Prostate gland (tissue), 2 donors: ENCODE results near the gene F7. TPM values are rescaled to one million over a fixed set of nuclear protein-coding genes. Genes with fewer than 3 reads are reported as not detected.
"Not testable (repeated sequence)": the region's sequence is repeated elsewhere in the genome, so short reads cannot be mapped to it uniquely, and the experiment has no call there.

Experiments
- DNase-seq: peaks from one replicate; pipeline ENCODE4 v3.0.0-alpha.2; 2019; ENCODE audit warnings: low spot score
- H3K27ac ChIP-seq, 2 donors: fragments of 200-600 bp; sonication (generic); 2 replicates each; pipeline ENCODE4 v1.5.1; 2017 to 2019
- H3K27me3 ChIP-seq: fragments of 200-600 bp; sonication (generic); replicated peaks from 2 replicates; pipeline ENCODE4 v1.5.1; 2019; ENCODE audit not compliant: insufficient read depth
- H3K36me3 ChIP-seq, 2 donors: fragments of 200-600 bp; sonication (generic); 1 replicate in 1 of 2; 2 replicates in 1 of 2; pipeline versions ENCODE4 v1.5.1 to v1.8.1; 2017 to 2019
- H3K4me1 ChIP-seq: fragments of 200-600 bp; sonication (generic); replicated peaks from 2 replicates; pipeline ENCODE4 v1.5.1; 2019
- H3K4me3 ChIP-seq, 2 donors: fragments of 200-600 bp; sonication (generic); 2 replicates each; pipeline ENCODE4 v1.5.1; 2017 to 2019
- H3K9me3 ChIP-seq: fragments of 200-600 bp; sonication (generic); 2 replicates; pipeline ENCODE4 v1.5.1; 2017
- POLR2A ChIP-seq: fragments of 450-650 bp; IDR thresholded peaks from one replicate; pipeline ENCODE4 v1.6.1; 2016; ENCODE audit warnings: antibody characterized with exemption, mild to moderate bottlenecking
- POLR2AphosphoS5 ChIP-seq: sonication (generic); formaldehyde crosslinking; IDR thresholded peaks from one replicate; pipeline ENCODE4 v1.6.1; 2017; ENCODE audit warnings: antibody characterized with exemption
- WGBS: methylation state at CpG from one replicate; pipeline ENCODE4 v1.1.5; 2018; 5-methylcytosine and 5-hydroxymethylcytosine counted together
- intact Hi-C: fragments of 100-400 bp; cut with DNase I; formaldehyde crosslinking; loops from one replicate; pipeline ENCODE4 v1.14.2; 2022
- total RNA-seq, 2 donors: library from RNA; depleted of rRNA; stranded (reverse); fragments of >200 nt; gene quantifications; one replicate each; pipeline ENCODE4 v1.1.0, GENCODE V29; 2016
- TF ChIP-seq, protein P1 (sequence below), 4 experiments: fragments of 200-600 bp in 2 of 4; fragments of 450-650 bp in 2 of 4; sonication (generic) in 2 of 4; IDR thresholded peaks; 1 replicate in 3 of 4; 2 replicates in 1 of 4; pipeline ENCODE4 v1.5.1; 2016 to 2019; ENCODE audit warnings: antibody characterized with exemption in 4 of 4, mild to moderate bottlenecking in 2 of 4, moderate library complexity in 2 of 4

F7 gene
- total RNA-seq, 2 donors from 2014 or later: 2.7 TPM; not detected in 1

DNA sequence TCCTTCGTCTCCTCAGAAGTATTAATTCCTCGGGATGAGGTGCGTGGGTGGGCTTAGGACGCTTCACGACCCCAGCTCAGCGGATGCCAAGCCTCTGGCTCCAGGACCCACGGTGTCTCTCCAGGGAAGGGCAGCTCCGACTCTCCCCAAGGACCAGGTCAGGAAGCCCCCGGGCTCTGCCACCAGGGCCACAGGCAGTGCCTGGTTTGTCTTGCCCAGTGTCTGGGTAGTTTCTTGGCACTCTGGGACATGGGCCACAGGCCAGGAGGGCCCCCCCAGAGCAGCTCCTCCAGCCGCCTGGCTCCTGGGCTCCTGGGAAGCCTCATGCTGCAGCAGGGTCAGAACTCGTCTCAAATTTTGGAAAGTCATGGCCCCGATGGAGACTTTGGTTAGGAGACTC lies 55.4 kb downstream of the F7 start:
- no peaks in the 10 kb centered on the region for H3K4me1 ChIP-seq
- no peaks in the 10 kb centered on the region for H3K9me3 ChIP-seq
- TF ChIP-seq, protein P1, sequence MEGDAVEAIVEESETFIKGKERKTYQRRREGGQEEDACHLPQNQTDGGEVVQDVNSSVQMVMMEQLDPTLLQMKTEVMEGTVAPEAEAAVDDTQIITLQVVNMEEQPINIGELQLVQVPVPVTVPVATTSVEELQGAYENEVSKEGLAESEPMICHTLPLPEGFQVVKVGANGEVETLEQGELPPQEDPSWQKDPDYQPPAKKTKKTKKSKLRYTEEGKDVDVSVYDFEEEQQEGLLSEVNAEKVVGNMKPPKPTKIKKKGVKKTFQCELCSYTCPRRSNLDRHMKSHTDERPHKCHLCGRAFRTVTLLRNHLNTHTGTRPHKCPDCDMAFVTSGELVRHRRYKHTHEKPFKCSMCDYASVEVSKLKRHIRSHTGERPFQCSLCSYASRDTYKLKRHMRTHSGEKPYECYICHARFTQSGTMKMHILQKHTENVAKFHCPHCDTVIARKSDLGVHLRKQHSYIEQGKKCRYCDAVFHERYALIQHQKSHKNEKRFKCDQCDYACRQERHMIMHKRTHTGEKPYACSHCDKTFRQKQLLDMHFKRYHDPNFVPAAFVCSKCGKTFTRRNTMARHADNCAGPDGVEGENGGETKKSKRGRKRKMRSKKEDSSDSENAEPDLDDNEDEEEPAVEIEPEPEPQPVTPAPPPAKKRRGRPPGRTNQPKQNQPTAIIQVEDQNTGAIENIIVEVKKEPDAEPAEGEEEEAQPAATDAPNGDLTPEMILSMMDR (IDR thresholded peaks at IDR 0.05): no peak
- TF ChIP-seq POLR2AphosphoS5: no peak
- TF ChIP-seq POLR2A: no peak
- 69% methylated on average over 12 of the region's 12 CpGs for WGBS
- intact Hi-C loops: no loop called here
- no peak overlapping the region for H3K4me3 ChIP-seq
- H3K27me3 ChIP-seq: no peaks in the 10 kb centered on the region
- no peak for DNase-seq
- H3K36me3 ChIP-seq: no peaks in the 10 kb centered on the region
- H3K27ac ChIP-seq: no peak overlapping the region

DNA sequence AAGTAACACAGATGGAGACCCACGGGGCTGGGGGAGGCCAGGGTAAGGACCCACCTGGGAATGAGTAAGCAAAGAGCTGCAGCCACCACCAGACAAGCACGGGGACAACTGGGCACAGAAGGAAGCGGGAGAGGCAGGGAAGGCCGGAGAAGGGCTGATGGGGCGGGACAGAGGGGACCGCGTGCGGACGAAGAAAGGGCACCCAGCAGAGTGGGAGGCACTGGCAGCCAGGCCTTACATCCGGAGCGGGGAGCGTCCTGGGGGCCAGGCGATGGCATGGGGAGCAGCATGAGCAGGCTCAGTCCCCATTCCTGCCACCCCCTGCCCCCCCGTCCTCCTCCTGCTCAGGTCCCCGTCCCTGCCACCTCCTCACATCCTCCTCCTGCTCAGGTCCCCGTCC lies 55.8 kb downstream of the F7 start:
- no peak for DNase-seq
- intact Hi-C loops: no loop called here

DNA sequence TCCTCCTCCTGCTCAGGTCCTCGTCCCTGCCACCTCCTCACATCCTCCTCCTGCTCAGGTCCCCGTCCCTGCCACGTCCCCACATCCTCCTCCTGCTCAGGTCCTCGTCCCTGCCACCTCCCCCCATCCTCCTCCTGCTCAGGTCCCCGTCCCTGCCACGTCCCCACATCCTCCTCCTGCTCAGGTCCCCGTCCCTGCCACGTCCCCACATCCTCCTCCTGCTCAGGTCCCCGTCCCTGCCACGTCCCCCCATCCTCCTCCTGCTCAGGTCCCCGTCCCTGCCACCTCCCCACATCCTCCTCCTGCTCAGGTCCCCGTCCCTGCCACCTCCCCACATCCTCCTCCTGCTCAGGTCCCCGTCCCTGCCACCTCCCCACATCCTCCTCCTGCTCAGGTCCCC lies 56.4 kb downstream of the F7 start:
- H3K27ac ChIP-seq, H3K36me3 ChIP-seq, intact Hi-C loops, DNase-seq, H3K4me3 ChIP-seq, H3K27me3 ChIP-seq, H3K4me1 ChIP-seq, H3K9me3 ChIP-seq: not testable (repeated sequence)
- 14% methylated on average over 8 of the region's 13 CpGs for WGBS

More for the DNA sequence above, 55.8 kb downstream of the F7 start:
- H3K4me3 ChIP-seq: no peak overlapping the region
- H3K27ac ChIP-seq: no peak overlapping the region
- H3K9me3 ChIP-seq: no peaks in the 10 kb centered on the region
- no peaks in the 10 kb centered on the region for H3K4me1 ChIP-seq
- H3K36me3 ChIP-seq: no peaks in the 10 kb centered on the region
- no peak for TF ChIP-seq POLR2AphosphoS5
- TF ChIP-seq POLR2A: no peak
- TF ChIP-seq, protein P1 (IDR thresholded peaks at IDR 0.05): no peak
- no peaks in the 10 kb centered on the region for H3K27me3 ChIP-seq
- 44% methylated on average over 16 of the region's 16 CpGs for WGBS

DNA sequence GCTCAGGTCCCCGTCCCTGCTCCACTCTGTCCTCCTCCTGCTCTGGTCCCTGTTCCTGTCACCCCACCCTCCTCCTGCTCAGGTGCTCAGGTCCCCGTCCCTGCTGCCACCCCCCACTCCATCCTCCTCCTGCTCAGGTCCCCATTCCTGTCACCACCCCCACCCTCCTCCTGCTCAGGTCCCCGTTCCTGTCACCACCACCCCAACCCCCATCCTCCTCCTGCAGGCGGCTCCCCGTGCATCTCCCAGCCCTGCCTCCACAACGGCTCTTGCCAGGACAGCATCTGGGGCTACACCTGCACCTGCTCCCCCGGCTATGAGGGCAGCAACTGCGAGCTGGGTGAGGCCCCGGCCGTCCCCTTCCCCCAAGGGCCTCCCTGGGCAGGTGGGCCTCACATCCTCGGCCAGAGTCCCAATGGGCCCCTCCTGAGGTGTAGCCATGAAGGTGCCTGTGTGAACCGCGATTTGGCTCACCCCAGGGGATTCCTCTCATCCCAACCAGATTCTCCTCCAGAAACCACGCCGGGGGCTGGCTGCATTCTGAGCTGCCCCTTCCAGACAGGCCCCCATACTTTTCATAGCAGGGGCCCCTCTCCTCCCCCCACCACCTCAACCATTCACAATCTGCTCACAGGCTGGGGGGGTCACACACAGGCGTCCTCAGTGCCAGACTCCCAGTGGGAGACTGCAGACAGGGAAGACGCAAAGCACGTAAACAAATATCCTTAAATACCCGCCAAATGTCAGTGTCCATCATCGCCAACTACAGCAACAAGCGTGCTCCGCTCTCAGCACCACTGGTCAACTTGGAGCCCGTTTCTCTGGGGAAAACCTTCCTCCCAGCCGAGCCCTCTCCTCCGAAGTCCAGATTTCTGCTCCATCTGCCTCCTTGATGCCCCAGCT lies 57.4 kb downstream of the F7 start:
- Histone ChIP-seq H3K36me3 (no peaks in the 10 kb centered on the region), H3K9me3 (no peaks in the 10 kb centered on the region), H3K4me3 (no peak overlapping the region), H3K4me1 (no peaks in the 10 kb centered on the region), H3K27ac (no peak overlapping the region), H3K27me3 (no peaks in the 10 kb centered on the region)
- WGBS: 31% methylated on average over 25 of the region's 25 CpGs
- no peak for DNase-seq
- intact Hi-C loops: no loop called here
- TF ChIP-seq, protein P1 (IDR thresholded peaks at IDR 0.05): no peak
- TF ChIP-seq POLR2A (no peak), POLR2AphosphoS5 (no peak)

DNA sequence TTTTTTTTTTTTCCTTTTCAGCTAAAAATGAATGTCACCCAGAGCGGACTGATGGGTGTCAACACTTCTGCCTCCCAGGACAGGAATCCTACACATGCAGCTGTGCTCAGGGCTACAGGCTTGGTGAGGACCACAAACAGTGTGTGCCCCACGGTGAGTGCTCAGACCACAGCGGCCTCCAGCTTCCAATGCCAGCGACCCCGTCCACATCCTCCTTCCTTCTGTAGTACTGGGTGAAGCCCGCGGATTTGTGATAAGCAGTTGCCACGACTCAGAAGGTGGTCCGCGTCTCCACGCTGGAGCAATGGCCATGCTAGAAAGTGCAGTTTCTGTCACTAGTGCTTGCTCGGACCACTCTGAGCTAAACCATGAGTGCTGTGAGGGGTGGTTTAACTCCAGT lies 58.9 kb downstream of the F7 start:
- Histone ChIP-seq H3K27ac (no peak overlapping the region), H3K36me3 (no peaks in the 10 kb centered on the region), H3K9me3 (no peaks in the 10 kb centered on the region), H3K4me3 (no peak overlapping the region), H3K27me3 (no peaks in the 10 kb centered on the region), H3K4me1 (no peaks in the 10 kb centered on the region)
- intact Hi-C loops: no loop called here
- DNase-seq: no peak
- WGBS: 80% methylated on average over 12 of the region's 12 CpGs
- TF ChIP-seq POLR2A: no peak
- TF ChIP-seq, protein P1 (IDR thresholded peaks at IDR 0.05): no peak
- no peak for TF ChIP-seq POLR2AphosphoS5
